SK-N-SH (cell line): ENCODE results near the gene MT1X. TPM values are rescaled to one million over a fixed set of nuclear protein-coding genes. Genes with fewer than 3 reads are reported as not detected.

Experiments used
- CTCF ChIA-PET: fragments of 300-600, 350-600 bp; formaldehyde crosslinking; extraction: SDS; loops from one replicate; lab custom pipeline; 2021; lab: Yijun Ruan, JAX
- POLR2A ChIA-PET: fragments of 350-600 bp; sonication (Branson Sonifier 250); formaldehyde crosslinking; extraction: SDS; loops from one replicate; lab custom pipeline; 2020; ENCODE audit warnings: antibody characterized with exemption, inconsistent platforms; lab: Yijun Ruan, JAX
- DNase-seq: peaks from one replicate; pipeline ENCODE4 v3.0.0; 2012
- H2AFZ ChIP-seq: fragments of 200-600 bp; sonication (generic); 2 replicates; pipeline ENCODE4 v1.8.1; 2016; ENCODE audit warnings: antibody characterized with exemption, mild to moderate bottlenecking, low read depth
- H3F3A ChIP-seq: fragments of 200-600 bp; sonication (generic); replicated peaks from 2 replicates; pipeline ENCODE3; 2016; ENCODE audit warnings: antibody characterized with exemption, mild to moderate bottlenecking; ENCODE audit not compliant: insufficient read depth
- H3K27ac ChIP-seq, 2 experiments: fragments of 200-500 bp in 1 of 2; fragments of 200-600 bp in 1 of 2; sonication (Bioruptor generic) in 1 of 2; sonication (generic), shearing (Covaris generic) in 1 of 2; 2 replicates each; pipeline versions ENCODE4 v1.5.1 to v1.6.1; 2014 to 2016; ENCODE audit warnings: low read depth in 2 of 2, inconsistent platforms in 1 of 2, low read length in 1 of 2, mild to moderate bottlenecking in 1 of 2, mixed read lengths in 1 of 2
- H3K27me3 ChIP-seq: fragments of 200-600 bp; sonication (generic), shearing (Covaris generic); 2 replicates; pipeline ENCODE4 v1.6.1; 2016; ENCODE audit warnings: mixed run types; ENCODE audit not compliant: insufficient read depth
- H3K36me3 ChIP-seq, 2 experiments: fragments of 200-500 bp in 1 of 2; fragments of 200-600 bp in 1 of 2; sonication (Bioruptor generic) in 1 of 2; sonication (generic) in 1 of 2; replicated peaks in 1 of 2; 2 replicates each; pipeline versions ENCODE3 to v1.5.1; 2014 to 2016; ENCODE audit warnings: low read length in 1 of 2, mild to moderate bottlenecking in 1 of 2; ENCODE audit not compliant: insufficient read depth in 2 of 2, control insufficient read depth in 1 of 2
- H3K4me1 ChIP-seq, 2 experiments: fragments of 200-500 bp in 1 of 2; fragments of 200-600 bp in 1 of 2; sonication (Bioruptor generic) in 1 of 2; sonication (generic), shearing (Covaris generic) in 1 of 2; 2 replicates each; pipeline versions ENCODE4 v1.5.1 to v1.6.1; 2014 to 2016; ENCODE audit warnings: low read depth in 1 of 2, low read length in 1 of 2, mixed run types in 1 of 2; ENCODE audit not compliant: insufficient read depth in 2 of 2, control insufficient read depth in 1 of 2
- H3K4me2 ChIP-seq: fragments of 200-600 bp; sonication (generic), shearing (Covaris generic); 2 replicates; pipeline ENCODE4 v1.6.1; 2017; ENCODE audit warnings: mixed run types
- H3K4me3 ChIP-seq, 2 experiments: fragments of 200-500 bp in 1 of 2; fragments of 200-600 bp in 1 of 2; sonication (Bioruptor generic) in 1 of 2; sonication (generic), shearing (Covaris generic) in 1 of 2; 2 replicates each; pipeline versions ENCODE4 v1.5.1 to v1.8.1; 2014 to 2016; ENCODE audit warnings: low read depth in 2 of 2, inconsistent platforms in 1 of 2, low read length in 1 of 2, mild to moderate bottlenecking in 1 of 2, mixed read lengths in 1 of 2, moderate library complexity in 1 of 2
- H3K79me2 ChIP-seq: fragments of 200-600 bp; sonication (generic); 2 replicates; pipeline ENCODE4 v1.8.1; 2017; ENCODE audit warnings: mild to moderate bottlenecking; ENCODE audit not compliant: insufficient read depth
- H3K9ac ChIP-seq: fragments of 200-600 bp; sonication (generic); 2 replicates; pipeline ENCODE4 v1.6.1; 2017; ENCODE audit warnings: mixed run types
- H3K9me2 ChIP-seq: fragments of 200-600 bp; sonication (generic); 2 replicates; pipeline ENCODE4 v1.6.1; 2017; ENCODE audit warnings: mixed run types
- H3K9me3 ChIP-seq: fragments of 200-600 bp; sonication (generic); 2 replicates; pipeline ENCODE4 v1.6.1; 2017; ENCODE audit warnings: mixed run types, mild to moderate bottlenecking, moderate library complexity
- H4K20me1 ChIP-seq: fragments of 200-600 bp; sonication (generic); 2 replicates; pipeline ENCODE4 v1.6.1; 2017; ENCODE audit warnings: mild to moderate bottlenecking, mixed run types; ENCODE audit not compliant: insufficient read depth
- CHD2 ChIP-seq: fragments of 150-350 bp; IDR thresholded peaks from 2 replicates; pipeline ENCODE4 v1.6.1; 2018; ENCODE audit warnings: low read length; ENCODE audit not compliant: partially characterized antibody
- ELF1 ChIP-seq: IDR thresholded peaks from 2 replicates; pipeline ENCODE4 v1.4.0; 2012
- EP300 ChIP-seq, 2 experiments: IDR thresholded peaks; 2 replicates each; pipeline versions ENCODE4 v1.4.0 to v1.6.1; 2012; ENCODE audit warnings: borderline replicate concordance in 1 of 2, low read depth in 1 of 2, low read length in 1 of 2
- EZH2phosphoT487 ChIP-seq: fragments of 200-600 bp; sonication (generic); IDR thresholded peaks from 2 replicates; pipeline ENCODE4 v1.6.1; 2017; ENCODE audit warnings: low read depth, mixed run types, mild to moderate bottlenecking, antibody characterized with exemption, moderate library complexity, borderline replicate concordance
- FOSL2 ChIP-seq: IDR thresholded peaks from 2 replicates; pipeline ENCODE4 v1.4.0; 2012; ENCODE audit warnings: low read depth, mild to moderate bottlenecking, moderate library complexity, borderline replicate concordance
- IRF3 ChIP-seq: fragments of 150-350 bp; IDR thresholded peaks from 2 replicates; pipeline ENCODE4 v1.6.1; 2016; ENCODE audit warnings: mild to moderate bottlenecking, low read depth, low read length
- JUND ChIP-seq: IDR thresholded peaks from 2 replicates; pipeline ENCODE4 v1.4.0; 2012
- MXI1 ChIP-seq: IDR thresholded peaks from 2 replicates; pipeline ENCODE4 v1.6.1; 2012; ENCODE audit warnings: mild to moderate bottlenecking, low read depth, low read length, improper control_type of control experiment
- NRF1 ChIP-seq: IDR thresholded peaks from 2 replicates; pipeline ENCODE4 v1.6.1; 2012; ENCODE audit warnings: low read depth, mild to moderate bottlenecking, low read length
- RAD21 ChIP-seq: IDR thresholded peaks from 2 replicates; pipeline ENCODE4 v1.6.1; 2012; ENCODE audit warnings: mild to moderate bottlenecking, low read length
- REST ChIP-seq: IDR thresholded peaks from 2 replicates; pipeline ENCODE4 v1.6.1; 2012; ENCODE audit warnings: mild to moderate bottlenecking, low read depth, low read length, moderate library complexity
- RFX5 ChIP-seq: IDR thresholded peaks from 2 replicates; pipeline ENCODE4 v1.6.1; 2012; ENCODE audit warnings: mild to moderate bottlenecking, improper control_type of control experiment, low read length
- SIN3A ChIP-seq: IDR thresholded peaks from 2 replicates; pipeline ENCODE4 v1.6.1; 2012; ENCODE audit warnings: low read depth, mild to moderate bottlenecking, low read length, moderate library complexity, borderline replicate concordance
- USF2 ChIP-seq: fragments of 150-350 bp; IDR thresholded peaks from 2 replicates; pipeline ENCODE4 v1.6.1; 2017; ENCODE audit warnings: antibody characterized with exemption, low read length, low read depth, borderline replicate concordance
- WGBS: methylation state at CpG from one replicate; pipeline ENCODE4 v1.1.6; 2017; ENCODE audit warnings: low lambda C conversion rate; 5-methylcytosine and 5-hydroxymethylcytosine counted together
- polyA plus RNA-seq, 3 experiments: library from polyadenylated mRNA; depleted of rRNA; stranded (reverse); fragments of >200 nt; gene quantifications; 2 replicates each; pipeline ENCODE4 v1.2.3, GENCODE V29; 2012
- TF ChIP-seq, protein P1 (sequence below): IDR thresholded peaks from 2 replicates; pipeline ENCODE4 v1.4.0; 2012; ENCODE audit warnings: low read depth, borderline replicate concordance
- TF ChIP-seq, protein P2 (sequence below): IDR thresholded peaks from 2 replicates; pipeline ENCODE4 v1.4.0; 2012; ENCODE audit warnings: low read depth
- TF ChIP-seq, protein P3 (sequence below): IDR thresholded peaks from 2 replicates; pipeline ENCODE4 v1.4.0; 2012; ENCODE audit warnings: low read depth, borderline replicate concordance

The MT1X gene
- polyA plus RNA-seq, 1 of the 3 experiments (the other 2 are of a cell fraction) = 213 TPM

- H3K27me3 ChIP-seq = no peaks in the 10 kb centered on the region
- no peak overlapping the region for H2AFZ ChIP-seq
- no peaks in the 10 kb centered on the region for H3K79me2 ChIP-seq
- WGBS = 48% methylated on average over 1 of the region's 1 CpG
- POLR2A ChIA-PET = no interaction called here
- no peaks in the 10 kb centered on the region for H3K9me2 ChIP-seq
- H3K4me3 ChIP-seq = no peak overlapping the region
- no peaks in the 10 kb centered on the region for H3K36me3 ChIP-seq
- H3K27ac ChIP-seq = no peak overlapping the region
- TF ChIP-seq, protein P1, sequence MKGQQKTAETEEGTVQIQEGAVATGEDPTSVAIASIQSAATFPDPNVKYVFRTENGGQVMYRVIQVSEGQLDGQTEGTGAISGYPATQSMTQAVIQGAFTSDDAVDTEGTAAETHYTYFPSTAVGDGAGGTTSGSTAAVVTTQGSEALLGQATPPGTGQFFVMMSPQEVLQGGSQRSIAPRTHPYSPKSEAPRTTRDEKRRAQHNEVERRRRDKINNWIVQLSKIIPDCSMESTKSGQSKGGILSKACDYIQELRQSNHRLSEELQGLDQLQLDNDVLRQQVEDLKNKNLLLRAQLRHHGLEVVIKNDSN = no peak
- TF ChIP-seq MXI1 (no peak), EP300 (IDR thresholded peaks at IDR 0.05; ENCODE audit: borderline replicate concordance in 1 of 2, low read depth in 1 of 2, low read length in 1 of 2) (no peak), RFX5 (no peak), USF2 (no peak), EZH2phosphoT487 (no peak), NRF1 (no peak), JUND (no peak), ELF1 (no peak), SIN3A (no peak), FOSL2 (no peak), IRF3 (no peak), REST (no peak), CHD2 (no peak), RAD21 (no peak)
- TF ChIP-seq, protein P2, sequence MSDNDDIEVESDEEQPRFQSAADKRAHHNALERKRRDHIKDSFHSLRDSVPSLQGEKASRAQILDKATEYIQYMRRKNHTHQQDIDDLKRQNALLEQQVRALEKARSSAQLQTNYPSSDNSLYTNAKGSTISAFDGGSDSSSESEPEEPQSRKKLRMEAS = no peak
- TF ChIP-seq, protein P3, sequence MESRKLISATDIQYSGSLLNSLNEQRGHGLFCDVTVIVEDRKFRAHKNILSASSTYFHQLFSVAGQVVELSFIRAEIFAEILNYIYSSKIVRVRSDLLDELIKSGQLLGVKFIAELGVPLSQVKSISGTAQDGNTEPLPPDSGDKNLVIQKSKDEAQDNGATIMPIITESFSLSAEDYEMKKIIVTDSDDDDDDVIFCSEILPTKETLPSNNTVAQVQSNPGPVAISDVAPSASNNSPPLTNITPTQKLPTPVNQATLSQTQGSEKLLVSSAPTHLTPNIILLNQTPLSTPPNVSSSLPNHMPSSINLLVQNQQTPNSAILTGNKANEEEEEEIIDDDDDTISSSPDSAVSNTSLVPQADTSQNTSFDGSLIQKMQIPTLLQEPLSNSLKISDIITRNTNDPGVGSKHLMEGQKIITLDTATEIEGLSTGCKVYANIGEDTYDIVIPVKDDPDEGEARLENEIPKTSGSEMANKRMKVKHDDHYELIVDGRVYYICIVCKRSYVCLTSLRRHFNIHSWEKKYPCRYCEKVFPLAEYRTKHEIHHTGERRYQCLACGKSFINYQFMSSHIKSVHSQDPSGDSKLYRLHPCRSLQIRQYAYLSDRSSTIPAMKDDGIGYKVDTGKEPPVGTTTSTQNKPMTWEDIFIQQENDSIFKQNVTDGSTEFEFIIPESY = no peak
- no peaks in the 10 kb centered on the region; a peak in 1 of 4 replicates for H3K4me1 ChIP-seq
- no peaks in the 10 kb centered on the region for H3K9me3 ChIP-seq
- H3F3A ChIP-seq = no peaks in the 10 kb centered on the region
- H3K4me2 ChIP-seq = no peak overlapping the region
- no peaks in the 10 kb centered on the region for H4K20me1 ChIP-seq
- no peak for DNase-seq
- CTCF ChIA-PET = interaction anchor here (1.0 to 5.3 kb wide), 3 partner anchors 16 to 123 kb away, joined by 5 to 138 read pairs (median 41); partner anchors contain the start of gene MT1X
- no peak overlapping the region for H3K9ac ChIP-seq
These were observed 17.9 kb downstream of the MT1X start for GRCh38 chr16:56700195-56700594.
